ENCODE results near the gene PA2G4. TPM values are rescaled to one million over a fixed set of nuclear protein-coding genes. Genes with fewer than 3 reads are reported as not detected.
A peak's percentile ranks its signal among the peaks of the same experiment; 100 is the strongest.

The PA2G4 gene
- total and polyA plus RNA-seq, 11 donors = 62.4 to 187 (median 72.4) TPM

GRCh38 chr12:56159482-56160192 lies 55.3 kb downstream of the PA2G4 start:
- 3 to 13% (median 6%) methylated on average over 8 of the region's 8 CpGs for whole genome bisulfite sequencing, 4 donors
- intact Hi-C loops (cut with DNase I) = loop anchor here in 9 of 10 donors (2.0 to 5.0 kb wide), 5 partner anchors 29 to 42 kb away; partner anchors contain the start of genes ZC3H10 (in 6 of the 9), RPL41 (in 3 of the 9) and SMARCC2 (in 1 of the 9)
- no peak for TF ChIP-seq POLR2A (IDR thresholded peaks at IDR 0.05)
- TF ChIP-seq, protein P1, sequence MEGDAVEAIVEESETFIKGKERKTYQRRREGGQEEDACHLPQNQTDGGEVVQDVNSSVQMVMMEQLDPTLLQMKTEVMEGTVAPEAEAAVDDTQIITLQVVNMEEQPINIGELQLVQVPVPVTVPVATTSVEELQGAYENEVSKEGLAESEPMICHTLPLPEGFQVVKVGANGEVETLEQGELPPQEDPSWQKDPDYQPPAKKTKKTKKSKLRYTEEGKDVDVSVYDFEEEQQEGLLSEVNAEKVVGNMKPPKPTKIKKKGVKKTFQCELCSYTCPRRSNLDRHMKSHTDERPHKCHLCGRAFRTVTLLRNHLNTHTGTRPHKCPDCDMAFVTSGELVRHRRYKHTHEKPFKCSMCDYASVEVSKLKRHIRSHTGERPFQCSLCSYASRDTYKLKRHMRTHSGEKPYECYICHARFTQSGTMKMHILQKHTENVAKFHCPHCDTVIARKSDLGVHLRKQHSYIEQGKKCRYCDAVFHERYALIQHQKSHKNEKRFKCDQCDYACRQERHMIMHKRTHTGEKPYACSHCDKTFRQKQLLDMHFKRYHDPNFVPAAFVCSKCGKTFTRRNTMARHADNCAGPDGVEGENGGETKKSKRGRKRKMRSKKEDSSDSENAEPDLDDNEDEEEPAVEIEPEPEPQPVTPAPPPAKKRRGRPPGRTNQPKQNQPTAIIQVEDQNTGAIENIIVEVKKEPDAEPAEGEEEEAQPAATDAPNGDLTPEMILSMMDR (IDR thresholded peaks at IDR 0.05) = no peak
- ATAC-seq (no peak), DNase-seq (no peak)
- peak overlapping the region; percentile 62 to 98 (median 90) for H3K4me3 ChIP-seq
- H3K27me3 ChIP-seq = no peaks in the 10 kb centered on the region
- peaks cover 4 to 45% (median 34%) of the 10 kb centered on the region in 12 donors for H3K4me1 ChIP-seq
- no peaks in the 10 kb centered on the region for H3K9me3 ChIP-seq
- H3K27ac ChIP-seq = peak overlapping the region; percentile 92 to 99 (median 98)
- H3K36me3 ChIP-seq = peaks cover 0 to 55% (median 53%) of the 10 kb centered on the region in 9 donors

DNA sequence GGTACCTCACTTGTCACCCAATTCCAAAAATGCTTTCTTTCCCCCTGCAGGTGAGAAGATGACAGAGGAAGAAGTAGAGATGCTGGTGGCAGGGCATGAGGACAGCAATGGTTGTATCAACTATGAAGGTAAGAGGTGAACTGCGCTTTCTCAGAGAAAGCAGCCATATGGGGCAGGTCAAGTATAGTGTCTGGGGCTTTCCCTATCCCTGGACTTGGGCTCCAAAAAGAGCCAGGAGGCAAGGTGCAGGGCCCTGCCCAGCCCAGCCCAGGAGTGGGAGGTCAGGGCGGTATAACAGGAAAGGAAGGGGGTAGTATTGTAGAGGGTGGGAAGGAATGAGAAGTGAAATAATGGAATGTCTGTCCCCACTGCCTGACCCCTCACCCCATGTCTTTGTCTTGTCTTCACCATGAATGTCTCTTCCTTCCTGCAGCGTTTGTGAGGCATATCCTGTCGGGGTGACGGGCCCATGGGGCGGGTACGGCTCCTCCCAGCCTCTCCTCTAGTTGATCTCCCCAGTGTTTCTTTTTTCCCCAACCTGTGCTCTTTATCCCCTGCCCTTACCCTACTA lies 55.9 kb downstream of the PA2G4 start:
- Histone ChIP-seq H3K4me1 (peaks cover 4 to 46% (median 34%) of the 10 kb centered on the region in 12 donors), H3K9me3 (no peaks in the 10 kb centered on the region), H3K4me3 (peak overlapping the region; percentile 62 to 98 (median 90)), H3K36me3 (peaks cover 0 to 62% (median 59%) of the 10 kb centered on the region in 9 donors), H3K27me3 (no peaks in the 10 kb centered on the region), H3K27ac (peak overlapping the region; percentile 92 to 99 (median 98))
- ATAC-seq = peak in 1 of 4 donors; percentile 1
- WGBS, 4 donors = 4 to 13% (median 12%) methylated on average over 7 of the region's 7 CpGs
- no peak for TF ChIP-seq POLR2A (IDR thresholded peaks at IDR 0.05)
- TF ChIP-seq, protein P1 (IDR thresholded peaks at IDR 0.05) = no peak
- intact Hi-C loops (cut with DNase I) = no loop called here
- no peak for DNase-seq

GRCh38 chr12:56160894-56161689 lies 56.7 kb downstream of the PA2G4 start:
- peaks cover 0 to 70% (median 68%) of the 10 kb centered on the region in 9 donors for H3K36me3 ChIP-seq
- peaks cover 4 to 54% (median 34%) of the 10 kb centered on the region in 12 donors for H3K4me1 ChIP-seq
- H3K9me3 ChIP-seq = no peaks in the 10 kb centered on the region
- DNase-seq (no peak), ATAC-seq (no peak)
- H3K4me3 ChIP-seq = peak overlapping the region; percentile 62 to 98 (median 90)
- H3K27ac ChIP-seq = peak overlapping the region in 11 of 12 donors; percentile 50 to 99 (median 98)
- no peaks in the 10 kb centered on the region for H3K27me3 ChIP-seq
- intact Hi-C loops (cut with DNase I) = no loop called here
- no peak for TF ChIP-seq POLR2A (IDR thresholded peaks at IDR 0.05)
- TF ChIP-seq, protein P1 (IDR thresholded peaks at IDR 0.05) = no peak
- WGBS, 4 donors = 42 to 58% (median 46%) methylated on average over 11 of the region's 11 CpGs

Data from heart left ventricle (tissue), 16 donors.